IPS DF 19.7 (cell line): ENCODE results near the gene ID1.
"Not testable (repeated sequence)": the region's sequence is repeated elsewhere in the genome, so short reads cannot be mapped to it uniquely, and the experiment has no call there.

Source experiments
- DNase-seq: peaks from one replicate; pipeline ENCODE4 v3.0.0-alpha.2; 2013; ENCODE audit warnings: low read depth, low spot score

Gene ID1

DNA sequence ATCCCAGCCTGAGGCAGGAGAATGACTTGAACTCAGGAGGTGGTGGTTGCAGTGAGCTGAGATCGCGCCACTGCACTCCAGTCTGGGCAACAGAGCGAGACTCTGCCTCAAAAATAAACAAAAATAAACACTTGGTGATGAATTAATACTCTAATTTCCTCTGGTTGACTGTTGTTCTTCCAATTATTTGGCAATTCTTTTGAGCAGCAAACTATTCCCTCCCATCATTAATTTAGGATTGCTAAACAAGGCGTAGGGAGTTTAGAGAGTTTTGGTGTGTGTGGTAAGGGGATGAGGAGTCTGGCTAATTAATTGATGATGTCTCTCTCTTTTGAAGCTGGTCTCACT lies 2.7 kb upstream of the ID1 start:
- DNase-seq = no peak

DNA sequence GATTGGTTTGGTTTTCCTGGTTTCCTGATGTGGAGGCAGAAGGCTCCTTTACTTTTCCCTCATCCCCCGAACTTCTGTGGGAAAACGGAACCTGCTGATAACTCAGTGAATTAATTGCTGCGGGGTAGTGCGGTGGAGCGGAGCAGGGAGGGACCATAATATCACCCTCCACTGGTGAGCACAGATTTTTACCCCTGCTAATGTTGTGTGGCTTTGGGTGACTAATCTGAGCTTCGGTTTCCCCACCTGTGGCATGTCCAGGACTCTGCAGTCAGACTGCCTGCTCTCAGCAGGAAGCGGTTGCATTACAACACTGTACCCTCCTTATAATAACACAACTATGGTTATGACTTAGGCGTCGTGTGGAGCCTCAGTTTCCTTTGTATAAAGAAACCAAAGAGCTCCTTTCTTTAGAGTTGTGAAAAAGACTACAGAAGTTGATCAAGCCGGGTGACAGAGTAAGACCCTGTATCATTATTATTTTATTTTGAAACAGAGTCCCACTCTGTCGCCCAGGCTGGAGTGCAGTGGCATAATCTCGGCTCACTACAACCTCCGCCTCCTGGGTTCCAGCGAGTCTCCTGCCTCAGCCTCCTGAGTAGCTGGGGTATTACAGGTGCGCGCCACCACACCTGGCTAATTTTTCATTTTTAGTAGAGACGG lies 2.2 kb upstream of the ID1 start:
- no peak for DNase-seq

DNA sequence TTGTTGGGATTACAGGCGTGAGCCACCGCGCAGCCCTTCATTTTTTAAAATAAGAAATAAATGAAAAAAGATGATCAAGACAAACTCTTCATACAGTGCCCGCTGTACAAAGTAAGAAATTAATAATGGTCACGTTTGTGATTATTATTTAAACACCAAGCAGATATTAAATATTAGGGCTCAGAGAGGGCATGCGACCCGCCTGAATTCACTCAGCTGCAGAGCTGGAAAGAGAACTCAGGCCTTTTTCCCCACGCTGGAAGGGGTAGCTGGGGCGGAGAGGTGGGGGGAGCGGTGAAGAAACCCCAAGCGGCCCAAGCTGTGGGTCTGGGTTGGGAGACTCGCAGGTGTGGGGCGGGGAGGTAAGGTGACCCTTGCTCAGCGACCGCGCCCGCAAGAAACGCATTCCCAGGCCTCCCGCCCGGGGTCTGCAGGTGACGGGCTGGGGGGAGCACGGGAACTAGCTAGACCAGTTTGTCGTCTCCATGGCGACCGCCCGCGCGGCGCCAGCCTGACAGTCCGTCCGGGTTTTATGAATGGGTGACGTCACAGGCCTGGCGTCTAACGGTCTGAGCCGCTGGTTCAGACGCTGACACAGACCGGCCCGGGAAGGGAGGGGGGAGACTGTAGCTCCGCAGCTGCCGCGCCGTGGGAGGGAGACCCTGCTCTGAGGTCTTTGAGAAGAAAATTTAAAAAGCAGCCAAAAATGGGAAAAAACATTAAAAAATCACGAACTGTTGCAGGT lies 1.1 kb upstream of the ID1 start:
- DNase-seq = peak; percentile 92

DNA sequence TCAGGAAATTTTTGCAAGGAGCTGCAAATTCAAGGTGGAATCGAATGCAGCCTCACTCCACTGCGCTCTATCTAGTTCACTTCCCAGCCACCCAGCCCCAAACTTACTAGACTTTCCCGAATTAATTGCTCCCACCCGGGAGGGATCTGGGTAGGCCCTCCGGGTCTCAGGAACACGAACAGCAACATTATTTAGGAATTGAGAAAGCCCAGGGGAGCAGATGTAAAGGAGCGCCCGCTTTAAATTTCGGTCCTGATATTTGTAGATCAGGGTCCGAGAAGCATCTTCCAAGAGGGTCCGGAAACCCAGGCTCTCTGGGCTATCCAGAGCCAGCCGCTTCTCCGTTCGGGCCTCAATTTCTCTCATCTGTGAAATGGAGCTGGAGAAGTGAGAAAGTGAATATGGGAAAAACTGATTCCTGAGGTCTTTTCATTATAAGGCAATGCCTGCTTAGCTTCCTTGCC lies 490 bp upstream of the ID1 start:
- DNase-seq = no peak

DNA sequence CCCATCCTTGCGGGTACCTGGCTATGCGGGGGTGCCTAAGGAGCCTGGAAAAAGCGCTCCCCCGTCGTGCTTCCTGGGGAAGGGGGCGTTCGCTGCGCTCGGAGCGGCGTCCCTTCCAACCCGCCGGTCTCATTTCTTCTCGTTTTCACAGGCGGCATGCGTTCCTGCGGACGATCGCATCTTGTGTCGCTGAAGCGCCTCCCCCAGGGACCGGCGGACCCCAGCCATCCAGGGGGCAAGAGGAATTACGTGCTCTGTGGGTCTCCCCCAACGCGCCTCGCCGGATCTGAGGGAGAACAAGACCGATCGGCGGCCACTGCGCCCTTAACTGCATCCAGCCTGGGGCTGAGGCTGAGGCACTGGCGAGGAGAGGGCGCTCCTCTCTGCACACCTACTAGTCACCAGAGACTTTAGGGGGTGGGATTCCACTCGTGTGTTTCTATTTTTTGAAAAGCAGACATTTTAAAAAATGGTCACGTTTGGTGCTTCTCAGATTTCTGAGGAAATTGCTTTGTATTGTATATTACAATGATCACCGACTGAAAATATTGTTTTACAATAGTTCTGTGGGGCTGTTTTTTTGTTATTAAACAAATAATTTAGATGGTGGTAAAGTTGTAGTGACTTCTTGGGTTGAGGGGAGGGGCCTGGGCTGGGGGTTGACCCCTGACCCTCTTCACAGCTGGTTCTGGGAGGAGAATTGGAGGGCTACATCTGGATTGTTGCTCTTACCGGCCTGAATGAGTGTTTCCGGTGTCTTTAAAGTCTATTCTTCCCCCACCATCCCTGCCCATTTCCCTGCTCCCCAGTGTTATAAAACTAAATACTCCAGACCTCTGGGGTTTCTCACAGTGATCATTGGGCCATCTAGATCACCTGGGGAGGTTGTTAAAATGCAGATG lies 1.1 kb downstream of the ID1 start:
- DNase-seq = no peak

DNA sequence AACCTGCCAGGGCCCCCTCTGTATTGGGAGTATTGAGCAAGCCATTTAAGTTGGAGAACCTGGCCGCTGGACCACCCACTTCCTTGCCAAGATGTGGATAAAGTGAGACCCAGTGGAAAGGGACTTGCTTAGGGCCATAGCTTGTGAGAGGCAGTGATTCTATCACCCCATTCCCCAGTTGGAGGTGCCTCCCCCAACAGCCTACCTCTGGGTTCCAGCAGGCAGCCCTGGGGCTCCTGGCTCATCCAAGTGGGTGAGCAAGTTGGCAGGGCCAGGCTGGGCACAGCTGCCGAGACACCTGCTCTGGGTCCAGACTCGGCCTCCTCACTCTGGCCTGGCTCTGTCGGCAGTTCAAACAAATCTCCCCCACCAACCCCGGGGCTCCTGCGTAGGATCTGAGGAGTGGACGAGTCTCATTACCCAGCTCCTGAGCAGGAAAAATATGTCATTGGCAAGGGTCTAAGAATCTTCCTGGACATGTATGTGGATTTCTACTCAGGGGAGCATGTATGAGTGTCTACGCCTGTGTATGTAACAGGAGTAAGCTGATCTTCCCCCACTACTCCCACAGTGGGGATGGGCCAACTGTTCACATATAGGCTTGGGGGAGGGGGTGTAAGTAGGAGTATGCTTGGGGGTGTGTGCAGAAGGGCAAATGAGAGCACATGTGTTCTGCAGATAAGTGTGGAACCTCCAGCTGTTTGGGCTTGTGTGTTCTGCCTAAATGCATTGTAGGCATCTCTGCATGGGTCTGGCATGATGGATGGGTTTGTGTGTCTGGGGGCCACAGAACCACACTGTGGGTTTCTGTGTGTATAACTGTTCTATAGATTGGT lies 1.9 kb downstream of the ID1 start:
- no peak for DNase-seq

DNA sequence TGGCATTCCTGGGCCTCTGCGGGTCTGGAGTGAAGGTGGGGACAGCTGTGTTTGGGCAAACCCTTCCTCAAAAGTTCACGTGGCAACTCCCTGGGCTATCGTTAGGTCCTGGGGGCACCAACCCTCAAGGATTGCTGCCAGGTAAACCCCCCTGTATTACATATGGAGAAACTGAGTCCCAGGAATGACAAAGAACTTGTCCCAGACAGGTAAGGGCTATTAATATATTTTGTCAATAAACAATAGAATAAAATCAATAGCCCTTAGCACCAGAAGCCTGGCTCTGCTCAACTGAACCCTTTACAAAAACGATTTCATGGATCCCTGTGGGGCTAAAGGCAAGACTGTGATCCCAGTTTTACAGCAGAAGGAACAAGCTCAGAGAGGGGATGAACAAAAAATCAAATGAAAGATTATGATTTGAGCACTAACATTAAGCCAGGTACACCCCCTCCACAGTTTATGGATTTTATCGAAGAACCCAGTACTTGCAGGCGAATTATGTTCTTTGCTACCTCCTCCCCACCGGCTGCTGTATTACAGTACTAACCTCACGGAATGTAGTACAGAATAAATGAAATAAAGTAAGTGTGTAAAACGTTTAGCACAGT lies 2.7 kb downstream of the ID1 start:
- no peak for DNase-seq

DNA sequence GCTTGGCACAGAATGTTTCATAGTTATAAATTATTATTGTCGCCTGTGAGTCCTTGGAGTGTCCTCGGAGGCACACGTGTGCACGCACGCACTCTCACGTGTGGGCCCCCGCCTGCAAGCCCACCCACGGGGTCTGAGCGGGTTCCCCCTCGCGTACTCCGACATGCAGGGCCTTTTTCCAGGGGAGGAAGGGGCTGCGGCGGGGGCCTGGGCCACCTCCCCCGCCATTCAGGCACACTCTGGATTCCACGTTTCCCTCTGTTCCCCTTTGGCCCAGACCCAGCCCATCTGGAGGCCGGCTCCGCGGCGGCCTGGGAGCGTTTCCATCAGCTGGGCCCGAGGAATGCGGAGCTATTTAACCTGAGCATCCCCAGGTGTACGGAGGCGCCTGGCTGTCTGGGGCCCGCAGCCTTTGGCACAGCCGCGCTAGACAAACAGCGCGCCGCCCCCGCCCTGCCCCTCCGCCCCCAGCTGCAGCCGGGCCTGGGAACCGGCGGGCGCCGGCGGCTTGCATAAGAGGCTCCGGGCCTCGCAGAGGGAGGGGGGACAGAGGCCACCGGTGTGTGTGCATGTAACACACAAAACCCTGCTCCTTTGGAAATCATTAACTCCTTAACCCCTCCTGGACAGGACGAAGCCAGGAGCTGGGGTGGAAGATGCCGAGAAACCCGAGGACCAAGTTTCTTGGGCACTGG lies 3.3 kb downstream of the ID1 start:
- no peak for DNase-seq

DNA sequence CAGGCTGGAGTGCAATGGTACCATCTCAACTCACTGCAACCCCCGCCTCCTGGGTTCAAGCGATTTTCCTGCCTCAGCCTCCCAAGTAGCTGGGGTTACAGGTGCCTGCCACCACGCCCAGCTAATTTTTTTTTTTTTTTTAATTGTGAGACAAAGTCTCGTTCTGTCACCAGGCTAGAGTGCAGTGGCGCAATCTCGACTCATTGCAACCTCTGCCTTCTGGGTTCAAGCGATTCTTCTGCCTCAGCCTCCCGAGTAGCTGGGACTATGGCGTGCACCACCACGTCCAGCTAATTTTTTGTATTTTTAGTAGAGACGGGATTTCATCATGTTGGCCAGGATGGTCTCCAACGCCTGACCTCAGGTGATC lies 7.2 kb downstream of the ID1 start:
- DNase-seq = not testable (repeated sequence)

DNA sequence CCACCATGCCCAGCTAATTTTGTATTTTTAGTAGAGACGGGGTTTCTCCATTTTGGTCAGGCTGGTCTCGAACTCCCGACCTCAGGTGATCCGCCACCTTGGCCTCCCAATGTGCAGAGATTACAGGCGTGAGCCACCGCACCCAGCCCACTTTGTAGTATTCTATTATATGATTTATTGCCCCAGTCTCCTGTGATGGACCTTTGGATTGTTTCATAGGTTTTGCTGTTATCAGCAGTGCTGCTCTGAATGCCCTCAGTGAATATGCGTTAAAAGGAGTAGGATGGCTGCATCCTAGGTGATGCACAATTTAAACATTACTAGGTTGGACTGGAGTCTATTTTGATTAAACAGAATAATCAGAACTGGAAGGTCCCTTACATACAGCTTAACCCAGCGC lies 10.3 kb downstream of the ID1 start:
- DNase-seq = no peak

DNA sequence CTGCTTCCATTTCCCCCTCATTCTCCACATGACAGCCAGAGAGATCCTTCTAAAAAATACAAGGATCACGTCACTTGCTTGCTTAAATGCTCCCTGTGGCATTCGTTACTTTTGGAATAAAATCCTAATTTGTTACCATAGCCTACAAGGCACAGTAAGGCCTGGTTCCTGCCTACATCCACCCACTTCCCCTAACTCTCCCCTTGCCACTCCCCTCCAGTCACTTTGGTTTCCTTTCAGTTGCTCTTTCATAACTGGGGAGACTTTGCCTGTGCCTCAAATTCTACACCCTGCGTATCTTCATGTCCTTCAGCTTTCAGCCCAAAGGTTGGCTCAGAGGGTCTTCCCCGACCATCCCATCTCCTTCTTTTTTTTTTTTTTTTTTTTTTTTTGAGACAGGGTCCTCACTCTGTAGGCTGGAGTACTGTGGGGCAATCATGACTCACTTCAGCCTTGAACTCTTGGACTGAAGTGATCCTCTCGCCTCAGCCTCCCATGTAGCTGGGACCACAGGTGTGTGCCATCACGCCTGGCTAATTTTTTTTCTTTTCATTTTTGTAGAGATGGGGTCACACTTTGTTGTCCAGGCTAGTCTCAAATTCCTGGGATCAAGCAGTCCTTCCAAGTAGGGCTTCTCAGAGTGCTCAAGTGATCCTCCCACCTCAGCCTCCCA lies 12.5 kb downstream of the ID1 start:
- no peak for DNase-seq

DNA sequence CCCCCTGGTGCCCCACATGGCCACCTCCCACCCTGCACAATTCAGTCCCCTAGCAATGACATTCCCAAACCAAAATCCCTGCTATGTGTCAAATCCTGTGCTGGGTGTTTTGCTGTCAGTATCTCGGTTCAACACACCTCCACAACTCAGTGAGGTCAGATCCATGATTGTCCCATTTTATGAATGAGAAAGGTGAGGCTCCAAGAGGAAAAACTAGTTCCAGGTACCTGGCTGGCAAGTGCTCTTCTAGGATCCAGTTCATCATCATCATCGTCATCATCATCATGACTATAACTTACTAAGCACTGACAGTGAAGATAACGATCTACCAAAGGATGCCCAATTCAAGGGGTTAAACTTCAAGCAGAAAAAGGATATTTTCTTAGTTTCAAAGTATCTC lies 15.2 kb downstream of the ID1 start:
- DNase-seq = no peak

DNA sequence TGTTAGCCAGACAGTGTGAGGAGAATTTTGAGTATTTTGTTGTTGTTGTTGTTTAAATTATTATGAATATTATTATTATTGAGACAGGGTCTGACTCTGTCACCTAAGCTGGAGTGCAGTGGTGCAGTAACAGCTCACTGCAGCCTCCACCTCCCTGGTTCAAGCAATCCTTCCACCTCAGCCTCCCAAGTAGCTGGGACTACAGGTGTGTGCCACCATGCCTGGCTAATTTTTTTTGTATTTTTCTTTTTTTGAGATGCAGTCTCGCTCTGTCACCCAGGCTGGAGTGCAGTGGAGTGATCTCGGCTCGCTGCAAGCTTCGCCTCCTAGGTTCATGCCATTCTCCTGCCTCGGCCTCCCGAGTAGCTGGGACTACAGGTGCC lies 18.0 kb downstream of the ID1 start:
- DNase-seq = not testable (repeated sequence)

DNA sequence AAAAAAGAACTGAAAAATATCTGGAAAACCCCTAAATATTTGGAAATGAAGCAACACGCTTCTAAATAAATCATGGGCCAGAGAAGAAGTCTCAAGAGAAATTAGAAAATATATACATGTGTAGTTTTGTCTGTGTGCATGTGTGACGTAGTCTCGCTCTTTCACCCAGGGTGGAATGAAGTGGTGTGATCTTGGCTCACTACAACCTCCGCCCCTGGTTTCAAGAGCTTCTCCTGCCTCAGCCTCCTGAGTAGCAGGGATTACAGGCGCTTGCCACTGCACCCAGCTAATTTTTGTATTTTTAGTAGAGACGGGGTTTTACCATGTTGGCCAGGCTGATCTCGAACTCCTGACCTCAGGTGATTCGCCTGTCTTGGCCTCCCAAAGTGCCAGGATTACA lies 21.4 kb downstream of the ID1 start:
- not testable (repeated sequence) for DNase-seq

DNA sequence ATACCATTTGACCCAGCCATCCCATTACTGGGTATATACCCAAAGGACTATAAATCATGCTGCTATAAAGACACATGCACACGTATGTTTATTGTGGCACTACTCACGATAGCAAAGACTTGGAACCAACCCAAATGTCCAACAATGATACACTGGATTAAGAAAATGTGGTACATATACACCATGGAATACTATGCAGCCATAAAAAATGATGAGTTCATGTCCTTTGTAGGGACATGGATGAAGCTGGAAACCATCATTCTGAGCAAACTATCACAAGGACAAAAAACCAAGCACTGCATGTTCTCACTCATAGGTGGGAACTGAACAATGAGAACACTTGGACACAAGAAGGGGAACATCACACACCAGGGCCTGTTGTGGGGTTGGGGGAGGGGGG lies 23.0 kb downstream of the ID1 start:
- not testable (repeated sequence) for DNase-seq

DNA sequence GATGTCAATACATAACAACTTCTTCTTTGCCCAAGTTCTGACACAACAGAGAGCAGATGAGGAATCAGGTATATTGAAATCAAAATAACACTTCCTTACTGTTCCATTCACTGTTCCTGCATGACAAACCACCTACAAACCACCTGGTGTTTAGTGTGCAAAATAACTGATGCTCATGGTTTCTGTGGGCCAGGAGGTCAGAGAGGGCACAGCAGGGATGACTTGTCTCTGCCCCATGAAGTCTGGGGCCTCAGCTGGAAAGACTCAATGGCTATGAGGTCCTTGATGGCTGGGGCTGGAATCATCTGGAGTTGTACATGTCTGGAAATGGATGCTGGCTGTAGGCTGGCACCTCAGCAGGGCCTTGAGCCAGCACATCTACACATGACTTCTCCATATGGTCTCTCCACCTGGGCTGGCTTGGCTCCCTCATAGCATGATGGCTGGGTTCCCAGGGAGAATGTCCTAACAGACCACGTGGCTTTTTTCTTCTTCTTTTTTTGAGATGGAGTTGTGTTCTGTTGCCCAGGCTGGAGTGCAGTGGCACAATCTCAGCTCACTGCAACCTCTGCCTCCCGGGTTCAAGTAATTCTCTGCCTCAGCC lies 25.2 kb downstream of the ID1 start:
- no peak for DNase-seq

DNA sequence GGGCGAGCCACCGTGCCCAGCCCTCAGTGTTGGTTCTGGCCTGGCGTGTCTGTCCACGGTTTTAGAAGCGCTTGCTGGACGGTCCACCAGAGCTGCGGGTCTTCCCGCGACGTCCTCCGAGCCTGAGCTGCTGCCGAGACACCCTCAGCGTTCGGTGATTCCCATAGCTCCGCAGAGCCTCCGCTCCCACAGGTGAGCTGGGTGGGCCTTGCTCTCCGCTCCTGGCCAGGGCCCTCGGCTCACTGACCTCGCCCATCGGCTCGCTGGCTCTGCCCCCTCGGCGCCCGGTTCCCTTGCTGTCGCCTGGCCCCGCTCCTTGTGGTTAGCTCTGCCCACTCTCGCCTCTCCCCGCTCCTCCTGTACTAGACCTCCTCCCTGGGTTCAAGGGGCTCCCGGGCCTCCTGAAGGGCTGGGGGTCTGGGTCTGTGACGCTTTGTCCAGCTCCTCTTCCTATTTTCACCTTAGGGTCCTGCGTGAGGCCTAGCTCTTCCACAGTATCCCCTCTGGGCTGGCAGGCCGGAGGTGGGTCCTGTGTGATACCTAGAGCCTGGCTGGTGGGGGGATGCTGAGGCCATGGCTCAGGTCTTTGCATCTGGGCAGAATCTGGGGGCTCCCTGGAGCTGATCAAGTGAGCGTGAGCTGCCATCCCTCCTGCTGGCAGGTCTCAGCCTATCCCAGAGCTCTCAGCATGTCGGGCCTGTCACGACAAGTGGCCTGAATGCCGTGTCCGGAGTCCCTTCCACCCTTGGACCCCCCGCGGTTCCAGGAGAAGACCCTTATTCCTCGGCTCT lies 27.7 kb downstream of the ID1 start:
- no peak for DNase-seq

DNA sequence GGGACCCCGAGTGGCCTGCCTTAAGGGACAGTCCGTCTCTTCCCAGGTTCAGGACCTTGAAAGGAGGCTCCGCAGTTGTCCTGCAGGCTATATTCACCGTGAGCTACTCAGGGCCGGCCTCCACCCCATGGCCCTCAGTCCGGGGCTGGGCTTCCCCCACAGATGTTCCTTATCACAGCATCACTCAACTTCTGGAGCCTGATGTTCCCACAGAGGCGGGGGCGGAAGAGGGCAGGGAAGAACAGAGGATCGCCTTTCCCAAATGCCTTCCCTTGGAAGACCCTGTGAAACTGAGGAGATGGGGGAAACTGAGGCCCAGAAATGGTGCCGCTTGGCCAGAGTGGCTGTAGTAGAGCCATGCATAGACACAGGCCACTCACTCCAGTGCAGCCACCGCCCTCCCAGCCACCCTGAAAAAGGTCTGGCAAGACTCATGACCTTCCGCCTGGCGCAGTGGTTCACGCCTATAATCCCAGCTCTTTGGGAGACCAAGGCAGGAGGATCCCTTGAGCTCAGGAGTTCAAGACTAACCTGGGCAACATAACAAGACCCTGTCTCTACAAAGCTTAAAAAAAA lies 28.3 kb downstream of the ID1 start:
- no peak for DNase-seq
